GM03348 (cell line): ENCODE data around the gene TNS3.

Source experiments
- DNase-seq: peaks from one replicate; pipeline ENCODE4 v3.0.0; 2012; ENCODE audit warnings: low spot score

The TNS3 gene

GRCh38 chr7:47428052-47428767, 153.7 kb downstream of the TNS3 start:
- DNase-seq, result no peak

- no peak for DNase-seq
Observed at GRCh38 chr7:47427051-47427643, 154.8 kb downstream of the TNS3 start.

- no peak for DNase-seq
Observed at GRCh38 chr7:47424523-47424922, 157.4 kb downstream of the TNS3 start.

- no peak for DNase-seq
Observed at GRCh38 chr7:47423196-47423595, 158.7 kb downstream of the TNS3 start.

GRCh38 chr7:47422611-47423010, 159.3 kb downstream of the TNS3 start:
- DNase-seq, result no peak

- DNase-seq, result no peak
Observed at GRCh38 chr7:47421456-47421855, 160.5 kb downstream of the TNS3 start.

- DNase-seq, result no peak
Observed at GRCh38 chr7:47420122-47420780, 161.7 kb downstream of the TNS3 start.

GRCh38 chr7:47419471-47419870, 162.4 kb downstream of the TNS3 start:
- DNase-seq, result no peak

- DNase-seq, result peak; percentile 55
Observed at GRCh38 chr7:47418601-47419309, 163.2 kb downstream of the TNS3 start.

- DNase-seq, result no peak
Observed at GRCh38 chr7:47416492-47417480, 165.1 kb downstream of the TNS3 start.

- no peak for DNase-seq
Observed at GRCh38 chr7:47415318-47416212, 166.3 kb downstream of the TNS3 start.

- no peak for DNase-seq
Observed at GRCh38 chr7:47414342-47415317, 167.3 kb downstream of the TNS3 start.

- DNase-seq, result no peak
Observed at GRCh38 chr7:47413526-47414341, 168.2 kb downstream of the TNS3 start.

GRCh38 chr7:47411901-47412300, 170.0 kb downstream of the TNS3 start:
- DNase-seq, result no peak

- no peak for DNase-seq
Observed at GRCh38 chr7:47411281-47411869, 170.5 kb downstream of the TNS3 start.

GRCh38 chr7:47408675-47409074, 173.2 kb downstream of the TNS3 start:
- no peak for DNase-seq

- no peak for DNase-seq
Observed at GRCh38 chr7:47407821-47408674, 173.9 kb downstream of the TNS3 start.
